ENCODE results near the gene TMEM87A.

The TMEM87A gene

DNA sequence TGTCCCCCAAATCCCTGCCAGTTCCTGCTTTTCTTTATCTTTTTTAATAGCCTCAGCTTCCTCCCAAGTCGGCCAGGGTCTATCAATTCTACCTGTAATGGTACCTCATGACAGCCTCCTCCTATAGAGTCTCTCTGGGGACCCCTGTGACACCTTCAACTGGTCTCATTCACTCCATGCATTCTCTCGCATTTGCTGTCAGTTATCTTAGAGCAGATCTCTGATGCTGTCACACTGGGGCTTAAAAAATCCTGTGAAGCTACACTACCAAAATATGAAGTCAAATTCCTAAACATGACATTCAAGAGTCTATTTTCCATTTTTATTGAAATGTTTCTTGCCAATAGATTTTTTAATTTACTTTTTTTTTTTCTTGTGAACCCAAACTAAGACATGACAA, 70.6 kb downstream of the TMEM87A start:
- DNase-seq: no peak

DNA sequence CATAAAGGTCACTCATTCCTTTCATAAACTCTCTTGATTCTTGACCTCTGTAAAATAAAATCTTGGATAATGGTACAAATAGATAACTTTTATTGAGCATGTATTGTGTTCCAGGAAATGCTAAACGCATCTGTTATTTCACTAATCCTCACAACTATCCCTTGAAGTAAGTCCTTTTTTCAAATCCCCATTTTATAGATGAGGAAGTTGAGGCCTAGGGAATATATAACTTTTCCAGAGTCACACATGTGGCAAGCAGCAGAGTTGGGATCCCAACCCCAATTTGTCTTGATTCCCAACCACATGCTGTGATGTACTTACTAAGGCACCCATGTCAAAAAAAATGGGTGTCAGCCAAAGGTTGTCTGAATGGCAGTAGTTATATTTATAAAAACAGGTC, 71.4 kb downstream of the TMEM87A start:
- DNase-seq: no peak

GRCh38 chr15:42199126-42199525, 74.1 kb downstream of the TMEM87A start:
- DNase-seq: no peak

DNA sequence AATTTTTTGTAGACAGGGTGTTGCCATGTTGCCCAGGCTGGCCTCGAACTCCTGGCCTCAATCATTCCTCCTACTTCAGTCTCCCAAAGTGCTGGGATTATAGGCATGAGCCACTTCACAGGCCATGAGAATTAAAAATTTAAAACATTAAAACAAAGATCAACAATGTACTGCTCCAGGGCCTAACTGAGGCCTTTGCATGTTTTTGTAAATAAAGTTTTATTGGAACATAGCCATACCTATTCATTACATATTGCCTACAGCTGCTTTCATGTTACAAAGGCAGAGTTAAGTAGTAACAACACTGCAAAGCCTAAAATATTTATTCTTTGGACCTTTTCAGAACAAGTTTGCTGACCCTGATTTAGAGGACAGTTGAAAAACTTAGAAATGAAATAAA, 74.7 kb downstream of the TMEM87A start:
- DNase-seq: no peak

- no peak for DNase-seq
Measured at GRCh38 chr15:42194513-42194912, 78.7 kb downstream of the TMEM87A start.

DNA sequence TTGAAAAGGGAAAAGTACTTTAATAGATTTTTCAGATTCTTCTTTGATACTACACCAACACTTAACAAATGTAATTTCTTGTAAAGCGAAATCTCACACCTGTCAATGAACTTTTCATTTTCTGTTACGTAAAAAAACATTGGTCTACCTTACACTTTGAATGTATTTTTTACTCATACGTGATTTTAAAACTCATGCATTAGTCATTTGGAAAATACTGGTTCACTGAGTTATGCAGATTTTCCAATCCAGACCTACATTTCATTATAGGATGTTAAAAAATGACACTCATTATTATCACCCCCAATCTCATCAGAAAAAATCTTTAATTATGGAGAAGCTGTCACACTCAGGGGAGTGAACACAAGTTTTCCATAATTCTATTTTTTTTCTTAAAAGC, 79.8 kb downstream of the TMEM87A start:
- no peak for DNase-seq

DNA sequence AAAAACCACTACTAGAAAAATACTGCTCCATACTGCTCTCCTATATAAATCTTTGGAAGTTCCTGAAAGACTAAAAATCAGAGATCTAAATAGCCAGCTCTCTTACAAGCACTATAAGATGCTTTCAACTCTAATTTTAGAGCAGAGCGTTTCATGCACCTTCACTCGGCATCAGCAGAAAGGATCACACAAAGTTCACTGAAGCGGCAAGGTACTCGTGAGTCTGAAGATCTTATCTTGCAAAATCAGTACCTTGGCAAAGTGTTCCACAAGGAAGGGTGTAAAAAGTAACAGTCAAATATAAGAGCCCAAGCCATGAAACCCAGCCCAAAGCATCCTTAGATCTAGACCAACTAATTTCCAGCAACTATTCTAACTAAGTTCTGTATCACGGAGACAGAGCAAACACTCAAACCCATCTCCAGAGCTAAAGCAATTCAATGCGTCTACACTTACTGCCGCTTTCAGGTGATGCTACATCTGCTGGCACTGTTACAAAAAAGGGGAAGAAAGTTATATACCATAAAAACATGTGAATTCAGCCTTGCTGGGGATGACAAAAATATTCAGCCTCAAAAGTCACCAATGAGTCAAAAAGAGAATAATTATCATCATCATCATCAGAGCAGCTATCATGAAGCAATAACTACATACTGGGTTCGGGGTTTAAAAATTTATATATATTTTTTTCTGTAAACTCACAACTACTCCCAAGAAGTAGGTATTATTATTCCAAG, 81.5 kb downstream of the TMEM87A start:
- no peak for DNase-seq

DNA sequence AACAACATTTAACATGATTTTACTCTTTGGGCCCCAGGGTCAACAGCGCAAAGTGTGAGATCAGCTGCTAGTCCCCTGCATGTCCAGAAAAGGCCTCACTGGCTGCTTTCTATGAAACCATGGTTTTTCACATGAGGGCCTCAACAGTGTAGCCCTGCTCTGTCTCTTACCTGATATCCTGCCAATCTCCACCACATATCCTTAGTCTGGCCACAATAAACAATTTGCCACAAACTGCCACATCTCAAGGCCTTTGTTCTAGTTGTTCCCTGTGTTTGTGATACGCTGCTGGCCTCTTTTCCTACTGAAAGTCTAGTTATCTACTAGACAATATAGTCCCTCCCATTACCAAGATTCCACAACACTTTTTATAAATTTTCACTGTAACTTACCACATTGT, 82.9 kb downstream of the TMEM87A start:
- DNase-seq: no peak

- DNase-seq: no peak
Measured at GRCh38 chr15:42185801-42186200, 87.4 kb downstream of the TMEM87A start.

- DNase-seq: no peak
Measured at GRCh38 chr15:42184736-42185135, 88.5 kb downstream of the TMEM87A start.

DNA sequence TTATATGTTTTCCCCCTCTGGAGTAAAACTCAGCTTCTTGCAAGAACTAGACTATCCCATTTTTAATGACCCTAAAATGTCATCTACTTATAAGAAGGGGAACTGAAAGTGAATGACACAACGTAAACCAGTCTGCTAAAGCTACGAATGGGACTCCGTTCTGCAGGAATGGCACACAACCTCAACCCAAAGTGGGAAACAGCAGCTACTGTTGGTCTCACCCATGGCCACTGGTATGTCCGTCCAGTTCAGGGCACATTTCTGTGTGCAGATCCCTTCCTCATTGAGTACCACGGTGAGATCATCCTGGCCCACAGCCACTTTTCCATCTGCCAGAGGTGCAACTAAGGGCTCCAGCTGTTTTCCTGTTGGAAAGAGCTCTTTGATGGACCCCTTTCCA, 88.9 kb downstream of the TMEM87A start:
- no peak for DNase-seq

- DNase-seq: no peak
Measured at GRCh38 chr15:42182961-42183360, 90.3 kb downstream of the TMEM87A start.

DNA sequence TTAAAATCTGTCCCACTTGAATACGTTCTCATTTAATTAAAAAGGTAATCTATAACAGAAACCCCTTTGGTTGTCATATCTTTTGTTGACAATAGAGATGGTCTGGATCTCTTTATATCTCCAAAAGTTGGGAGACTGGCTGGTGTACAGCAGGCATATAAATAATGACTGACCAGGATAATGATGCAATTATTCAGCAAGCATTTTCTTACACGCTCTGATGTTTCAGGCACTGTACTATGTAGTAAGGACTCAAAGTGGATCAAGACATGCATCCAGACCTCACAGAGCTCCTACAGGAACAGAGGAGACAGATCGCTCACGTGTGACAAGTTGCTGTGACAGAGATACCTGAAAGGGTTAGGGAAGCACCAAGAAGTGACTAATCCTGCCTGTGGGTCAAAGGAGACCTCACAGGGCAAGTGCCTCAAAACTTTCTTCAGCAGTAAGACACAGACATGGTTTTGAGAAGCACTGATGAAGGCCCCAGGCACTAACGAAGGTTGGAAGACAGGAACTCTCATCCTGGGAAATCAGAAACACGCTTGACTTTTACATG, 90.8 kb downstream of the TMEM87A start:
- no peak for DNase-seq

DNA sequence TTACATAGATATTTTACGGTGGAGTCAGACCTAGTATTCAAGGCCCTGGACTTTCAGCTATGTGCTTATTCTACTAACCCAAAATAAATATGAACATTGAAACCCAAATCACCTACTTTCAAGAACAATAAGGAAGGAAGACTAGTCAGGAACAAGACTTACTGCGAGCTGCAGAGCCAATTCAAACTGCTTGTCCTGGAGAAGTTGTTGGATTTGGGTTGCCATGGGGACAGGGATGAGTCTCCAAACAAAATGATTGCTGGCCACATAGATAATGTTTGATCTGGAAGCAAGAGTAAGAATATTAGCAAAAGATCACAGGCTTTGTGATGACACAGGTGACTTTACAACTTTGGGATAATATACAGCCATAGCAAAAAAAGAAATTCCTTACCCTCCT, 95.2 kb downstream of the TMEM87A start:
- no peak for DNase-seq

GRCh38 chr15:42175671-42176070, 97.6 kb downstream of the TMEM87A start:
- no peak for DNase-seq

- no peak for DNase-seq
Measured at GRCh38 chr15:42172475-42172874, 100.8 kb downstream of the TMEM87A start.

- DNase-seq: no peak
Measured at GRCh38 chr15:42171795-42172194, 101.4 kb downstream of the TMEM87A start.

DNA sequence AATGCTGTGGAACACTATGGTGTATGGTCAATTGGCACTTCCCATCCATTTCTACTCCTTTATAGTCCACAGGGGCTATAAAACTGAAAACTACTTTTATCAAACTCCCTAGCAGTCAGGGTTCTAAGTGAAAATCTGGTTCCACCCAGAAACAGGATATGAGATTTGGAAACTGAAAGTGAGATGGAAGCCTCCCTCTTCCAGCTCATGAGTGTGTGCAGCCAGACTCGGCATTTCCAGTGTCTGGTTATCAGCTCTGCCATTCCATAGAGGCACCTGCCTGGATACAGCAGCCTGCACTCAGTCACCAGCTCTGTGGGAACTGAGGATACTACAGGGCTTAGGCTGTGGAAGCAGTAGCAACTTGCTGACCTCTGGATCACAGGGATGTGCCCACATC, 102.1 kb downstream of the TMEM87A start:
- no peak for DNase-seq

- no peak for DNase-seq
Measured at GRCh38 chr15:42166225-42166940, 106.8 kb downstream of the TMEM87A start.

GRCh38 chr15:42165106-42165505, 108.1 kb downstream of the TMEM87A start:
- no peak for DNase-seq

DNA sequence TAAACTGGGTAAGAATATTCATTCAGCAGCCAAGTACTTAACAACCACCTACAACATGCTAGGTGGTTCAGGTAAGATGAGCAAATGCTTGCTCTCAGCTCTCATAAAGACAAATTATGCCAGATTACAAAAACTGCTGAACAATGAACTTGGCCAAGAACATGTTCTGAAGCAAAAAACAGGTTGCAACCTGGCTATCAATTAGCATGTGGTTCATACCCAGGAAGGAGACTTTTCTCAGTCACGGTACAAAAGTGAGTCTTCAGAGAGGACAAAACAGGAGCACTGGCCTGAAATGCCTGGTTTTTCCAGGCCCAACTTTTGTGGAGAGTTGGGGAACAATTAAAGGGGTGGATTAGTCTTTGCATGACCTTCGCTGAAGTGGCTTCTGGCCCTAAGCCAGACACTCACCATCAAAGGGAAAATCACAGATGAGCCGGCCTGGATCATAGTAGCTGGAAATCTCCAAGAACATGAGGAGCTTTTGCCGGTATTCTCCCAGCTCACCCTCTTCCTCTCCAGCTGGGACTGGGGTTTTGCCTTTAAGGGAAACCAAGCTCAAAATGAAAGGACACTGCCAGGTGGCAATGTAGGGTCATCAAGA, 109.2 kb downstream of the TMEM87A start:
- DNase-seq: no peak

- DNase-seq: no peak
Measured at GRCh38 chr15:42163291-42163690, 109.9 kb downstream of the TMEM87A start.

All from activated CD4-positive, alpha-beta T cell treated with anti-CD3 and anti-CD28 coated beads for 1 hour (primary cell).